HTERT RPE-1 (cell line): ENCODE results near the gene ZNF892.
"Not testable (repeated sequence)": the region's sequence is repeated elsewhere in the genome, so short reads cannot be mapped to it uniquely, and the experiment has no call there.

Experiments
- in situ Hi-C: fragments of 300-500 bp; cut with MboI; formaldehyde crosslinking; loops from 4 replicates; pipeline ENCODE4 v1.14.3; 2020; ENCODE audit warnings: low sequenced_read_pairs

ZNF892 gene

GRCh38 chr2:95207111-95207961 is at the start of gene ZNF892:
Gene ZNF892, plus strand, starts transcription at chr2:95207521. Its CDS starts 295 bp downstream, at chr2:95207816.
- in situ Hi-C loops = no loop called here

GRCh38 chr2:95158441-95158840 is 48.9 kb upstream of the ZNF892 start:
- in situ Hi-C loops = no loop called here

GRCh38 chr2:95158891-95159619 is 48.3 kb upstream of the ZNF892 start:
- in situ Hi-C loops = no loop called here

- in situ Hi-C loops = no loop called here
Observed at GRCh38 chr2:95159690-95160449, 47.5 kb upstream of the ZNF892 start, which contains the start of gene ZNF514. Gene ZNF514, minus strand, starts transcription at chr2:95159848. Its CDS starts 6,595 bp downstream, at chr2:95153253.

- in situ Hi-C loops = no loop called here
Observed at GRCh38 chr2:95165030-95165370, 42.3 kb upstream of the ZNF892 start.

GRCh38 chr2:95165371-95166064 is 41.8 kb upstream of the ZNF892 start, which contains the start of gene ZNF2:
Gene ZNF2, plus strand, starts transcription at chr2:95165809. Its CDS starts 10,418 bp downstream, at chr2:95176227.
- in situ Hi-C loops = no loop called here

GRCh38 chr2:95166065-95166763 is 41.1 kb upstream of the ZNF892 start:
- in situ Hi-C loops = no loop called here

GRCh38 chr2:95171902-95172301 is 35.4 kb upstream of the ZNF892 start:
- in situ Hi-C loops = no loop called here

- in situ Hi-C loops = no loop called here
Observed at GRCh38 chr2:95174031-95174542, 33.2 kb upstream of the ZNF892 start.

GRCh38 chr2:95179451-95179850 is 27.9 kb upstream of the ZNF892 start:
- in situ Hi-C loops = no loop called here

- in situ Hi-C loops = no loop called here
Observed at GRCh38 chr2:95181774-95182173, 25.5 kb upstream of the ZNF892 start.

- in situ Hi-C loops = no loop called here
Observed at GRCh38 chr2:95185197-95185596, 22.1 kb upstream of the ZNF892 start.

- in situ Hi-C loops = no loop called here
Observed at GRCh38 chr2:95185973-95186372, 21.3 kb upstream of the ZNF892 start.

GRCh38 chr2:95192956-95193355 is 14.4 kb upstream of the ZNF892 start:
- in situ Hi-C loops = not testable (repeated sequence)

- in situ Hi-C loops = no loop called here
Observed at GRCh38 chr2:95203911-95204310, 3.4 kb upstream of the ZNF892 start.

- in situ Hi-C loops = no loop called here
Observed at GRCh38 chr2:95204396-95204795, 2.9 kb upstream of the ZNF892 start.

GRCh38 chr2:95206096-95206495 is 1.2 kb upstream of the ZNF892 start:
- in situ Hi-C loops = no loop called here

- in situ Hi-C loops = no loop called here
Observed at GRCh38 chr2:95208106-95208505, 785 bp downstream of the ZNF892 start.

- in situ Hi-C loops = no loop called here
Observed at GRCh38 chr2:95215018-95215612, 7.8 kb downstream of the ZNF892 start.
